ENCODE results near the gene SLC39A9. TPM values are rescaled to one million over a fixed set of nuclear protein-coding genes. Genes with fewer than 3 reads are reported as not detected.

Gene SLC39A9
- total RNA-seq, 2 experiments from 2014 or later = 86.5 to 91.7 TPM

DNA sequence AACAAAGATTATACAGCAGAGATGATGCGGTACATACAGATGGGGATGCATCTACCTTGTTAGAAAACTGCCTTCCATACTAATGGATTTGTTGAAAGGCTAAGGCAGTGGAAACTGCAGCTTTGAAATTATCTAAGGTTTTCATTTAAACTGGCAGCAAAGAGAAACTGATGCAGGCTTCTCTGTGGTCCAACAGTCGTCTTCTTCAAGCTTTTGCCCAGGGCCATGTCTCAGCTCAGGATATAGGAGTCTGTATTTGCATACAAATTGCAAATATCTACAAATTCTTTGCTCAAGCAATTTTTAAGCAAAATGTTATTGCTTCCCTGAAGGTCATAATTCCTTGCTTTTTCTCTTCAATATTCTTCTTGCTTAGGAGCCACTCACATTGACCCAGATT, 34.1 kb upstream of the SLC39A9 start:
- ChIA-PET POLR2A (no interaction called here), CTCF (ENCODE audit: unreplicated experiment) (no interaction called here)
- Histone ChIP-seq H3K9me3 (ENCODE audit: low read length) (no peaks in the 10 kb centered on the region), H3K36me3 (ENCODE audit: insufficient read depth, low read length) (no peaks in the 10 kb centered on the region), H3K4me3 (ENCODE audit: low read depth, low read length, poor library complexity, severe bottlenecking) (no peak overlapping the region), H3K79me2 (ENCODE audit: insufficient read depth, low read depth, low read length) (no peaks in the 10 kb centered on the region), H3K27ac (ENCODE audit: low read depth, low read length, poor library complexity, severe bottlenecking) (no peak overlapping the region), H3K4me1 (ENCODE audit: insufficient read depth, low read length, poor library complexity, severe bottlenecking) (peaks cover 7% of the 10 kb centered on the region), H3K4me2 (ENCODE audit: low read length) (no peak overlapping the region), H3K9me2 (ENCODE audit: insufficient read depth, low read length) (no peaks in the 10 kb centered on the region), H4K20me1 (ENCODE audit: insufficient read depth, low read length) (no peaks in the 10 kb centered on the region), H2AFZ (ENCODE audit: low read length) (no peak overlapping the region)
- no TSS peak for BruUV-seq (replicated peaks)
- TF ChIP-seq, protein P1, sequence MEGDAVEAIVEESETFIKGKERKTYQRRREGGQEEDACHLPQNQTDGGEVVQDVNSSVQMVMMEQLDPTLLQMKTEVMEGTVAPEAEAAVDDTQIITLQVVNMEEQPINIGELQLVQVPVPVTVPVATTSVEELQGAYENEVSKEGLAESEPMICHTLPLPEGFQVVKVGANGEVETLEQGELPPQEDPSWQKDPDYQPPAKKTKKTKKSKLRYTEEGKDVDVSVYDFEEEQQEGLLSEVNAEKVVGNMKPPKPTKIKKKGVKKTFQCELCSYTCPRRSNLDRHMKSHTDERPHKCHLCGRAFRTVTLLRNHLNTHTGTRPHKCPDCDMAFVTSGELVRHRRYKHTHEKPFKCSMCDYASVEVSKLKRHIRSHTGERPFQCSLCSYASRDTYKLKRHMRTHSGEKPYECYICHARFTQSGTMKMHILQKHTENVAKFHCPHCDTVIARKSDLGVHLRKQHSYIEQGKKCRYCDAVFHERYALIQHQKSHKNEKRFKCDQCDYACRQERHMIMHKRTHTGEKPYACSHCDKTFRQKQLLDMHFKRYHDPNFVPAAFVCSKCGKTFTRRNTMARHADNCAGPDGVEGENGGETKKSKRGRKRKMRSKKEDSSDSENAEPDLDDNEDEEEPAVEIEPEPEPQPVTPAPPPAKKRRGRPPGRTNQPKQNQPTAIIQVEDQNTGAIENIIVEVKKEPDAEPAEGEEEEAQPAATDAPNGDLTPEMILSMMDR (conservative IDR thresholded peaks at IDR 0.05; ENCODE audit: low read length) = no peak
- no peak for TF ChIP-seq EZH2phosphoT487 (IDR thresholded peaks at IDR 0.05; ENCODE audit: borderline replicate concordance, low read depth, low read length)
- DNase-seq (ENCODE audit: low spot score) = no peak
- intact Hi-C loops (cut with micrococcal nuclease; ENCODE audit: unreplicated experiment) = no loop called here

- Histone ChIP-seq H3K4me2 (ENCODE audit: low read length) (no peak overlapping the region), H3K36me3 (ENCODE audit: insufficient read depth, low read length) (no peaks in the 10 kb centered on the region), H2AFZ (ENCODE audit: low read length) (no peak overlapping the region), H4K20me1 (ENCODE audit: insufficient read depth, low read length) (no peaks in the 10 kb centered on the region), H3K27ac (ENCODE audit: low read depth, low read length, poor library complexity, severe bottlenecking) (no peak overlapping the region), H3K4me1 (ENCODE audit: insufficient read depth, low read length, poor library complexity, severe bottlenecking) (no peaks in the 10 kb centered on the region), H3K79me2 (ENCODE audit: insufficient read depth, low read depth, low read length) (no peaks in the 10 kb centered on the region), H3K4me3 (ENCODE audit: low read depth, low read length, poor library complexity, severe bottlenecking) (no peak overlapping the region), H3K9me2 (ENCODE audit: insufficient read depth, low read length) (no peaks in the 10 kb centered on the region), H3K9me3 (ENCODE audit: low read length) (no peaks in the 10 kb centered on the region)
- intact Hi-C loops (cut with micrococcal nuclease; ENCODE audit: unreplicated experiment) = no loop called here
- BruUV-seq (replicated peaks) = no TSS peak
- ChIA-PET CTCF (ENCODE audit: unreplicated experiment) (no interaction called here), POLR2A (interaction anchor here (0.6 to 1.0 kb wide), 4 partner anchors 8 to 1726 kb away, joined by 3 to 4 read pairs (median 3); no protein-coding TSS in a partner anchor)
- DNase-seq (ENCODE audit: low spot score) = no peak
- TF ChIP-seq, protein P1 (conservative IDR thresholded peaks at IDR 0.05; ENCODE audit: low read length) = no peak
- no peak for TF ChIP-seq EZH2phosphoT487 (IDR thresholded peaks at IDR 0.05; ENCODE audit: borderline replicate concordance, low read depth, low read length)
Observed at GRCh38 chr14:69366069-69366468, 32.4 kb upstream of the SLC39A9 start.

DNA sequence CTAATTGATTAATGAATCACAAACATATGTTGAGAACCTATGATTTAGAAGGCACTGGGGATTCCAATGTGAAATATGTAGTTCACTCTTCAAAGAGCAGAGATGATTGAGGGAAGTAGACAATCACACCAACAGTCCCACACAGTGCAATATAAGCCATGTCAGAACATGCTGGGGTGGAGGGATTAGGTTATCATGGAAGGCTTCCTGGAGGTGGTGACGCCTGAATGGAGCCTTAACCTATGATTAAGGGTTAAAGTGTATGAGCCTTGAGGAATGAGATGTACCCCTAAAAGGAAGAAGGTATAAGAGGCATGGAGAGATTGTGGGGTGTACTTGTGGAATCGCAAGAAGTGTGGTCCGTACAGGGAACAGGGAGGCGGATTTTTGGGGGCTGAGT, 31.7 kb upstream of the SLC39A9 start:
- no peak overlapping the region for H3K4me3 ChIP-seq (ENCODE audit: low read depth, low read length, poor library complexity, severe bottlenecking)
- no peak for TF ChIP-seq EZH2phosphoT487 (IDR thresholded peaks at IDR 0.05; ENCODE audit: borderline replicate concordance, low read depth, low read length)
- TF ChIP-seq, protein P1 (conservative IDR thresholded peaks at IDR 0.05; ENCODE audit: low read length) = no peak
- H4K20me1 ChIP-seq (ENCODE audit: insufficient read depth, low read length) = no peaks in the 10 kb centered on the region
- DNase-seq (ENCODE audit: low spot score) = no peak
- H3K79me2 ChIP-seq (ENCODE audit: insufficient read depth, low read depth, low read length) = no peaks in the 10 kb centered on the region
- H2AFZ ChIP-seq (ENCODE audit: low read length) = no peak overlapping the region
- no TSS peak for BruUV-seq (replicated peaks)
- H3K9me3 ChIP-seq (ENCODE audit: low read length) = no peaks in the 10 kb centered on the region
- H3K36me3 ChIP-seq (ENCODE audit: insufficient read depth, low read length) = no peaks in the 10 kb centered on the region
- H3K4me2 ChIP-seq (ENCODE audit: low read length) = no peak overlapping the region
- POLR2A ChIA-PET = interaction anchor here (0.8 to 1.0 kb wide), 3 partner anchors 9 to 29 kb away, joined by 3 read pairs; no protein-coding TSS in a partner anchor
- H3K4me1 ChIP-seq (ENCODE audit: insufficient read depth, low read length, poor library complexity, severe bottlenecking) = no peaks in the 10 kb centered on the region
- intact Hi-C loops (cut with micrococcal nuclease; ENCODE audit: unreplicated experiment) = no loop called here
- CTCF ChIA-PET (ENCODE audit: unreplicated experiment) = no interaction called here
- no peaks in the 10 kb centered on the region for H3K9me2 ChIP-seq (ENCODE audit: insufficient read depth, low read length)
- no peak overlapping the region for H3K27ac ChIP-seq (ENCODE audit: low read depth, low read length, poor library complexity, severe bottlenecking)

Measured in OCI-LY7 (cell line).